ENCODE data around the gene XPOT. TPM values are rescaled to one million over a fixed set of nuclear protein-coding genes. Genes with fewer than 3 reads are reported as not detected.

XPOT gene
- total RNA-seq, 1 experiment from 2014 or later, result 130 TPM

DNA sequence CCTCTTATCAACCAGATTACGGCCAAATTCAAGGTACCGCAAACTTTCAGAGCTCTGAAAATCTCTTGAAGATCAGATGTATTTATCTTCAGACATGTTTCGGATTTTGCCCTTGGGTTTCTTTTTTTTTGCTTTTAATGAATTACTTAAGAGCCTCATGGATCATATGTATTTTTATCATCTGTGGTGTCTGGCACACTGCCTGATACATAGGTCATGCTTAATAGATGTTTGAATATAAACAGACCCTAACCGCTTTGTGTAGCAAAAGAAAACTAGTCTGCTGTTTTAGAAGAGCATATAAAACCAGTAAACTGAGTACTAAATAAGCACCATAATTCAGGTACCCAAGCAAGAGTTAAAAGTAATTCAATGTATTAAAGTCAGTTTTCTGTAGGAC, 27.6 kb downstream of the XPOT start:
- Mint-ChIP-seq H3K27ac (no peak overlapping the region), H3K4me1 (no peaks in the 10 kb centered on the region), H3K9me3 (no peaks in the 10 kb centered on the region), H3K27me3 (ENCODE audit: low read depth) (no peaks in the 10 kb centered on the region), H3K36me3 (ENCODE audit: insufficient read depth in 1 of 3, low read depth in 3 of 3) (peaks cover 68 to 92% (median 92%) of the 10 kb centered on the region in 3 experiments; a peak in 6 of 7 replicates), H3K4me3 (no peak overlapping the region)
- H2BK12ac ChIP-seq (ENCODE audit: insufficient read length, low read depth, low read length), result no peak overlapping the region
- H3K79me2 ChIP-seq (ENCODE audit: insufficient read depth, low read length), result no peaks in the 10 kb centered on the region
- H2BK120ac ChIP-seq (ENCODE audit: low read depth, low read length, poor library complexity, severe bottlenecking), result no peak overlapping the region
- H3K27ac ChIP-seq (ENCODE audit: insufficient read length, low read depth, low read length), result no peak overlapping the region
- no peaks in the 10 kb centered on the region for H3K79me1 ChIP-seq (ENCODE audit: insufficient read depth, low read depth, low read length, poor library complexity, severe bottlenecking)
- H3K23ac ChIP-seq (ENCODE audit: insufficient read length, low read depth, low read length), result no peak overlapping the region
- no peak overlapping the region for H2AK5ac ChIP-seq (ENCODE audit: insufficient read length, low read length)
- H3K9ac ChIP-seq (ENCODE audit: extremely low read depth, insufficient read length, low read length), result no peak overlapping the region
- H2BK15ac ChIP-seq (ENCODE audit: low read depth, low read length), result no peak overlapping the region
- no peak overlapping the region for H4K5ac ChIP-seq (ENCODE audit: insufficient read length, low read depth, low read length)
- H3K4me2 ChIP-seq (ENCODE audit: insufficient read depth, insufficient read length, low read length), result no peak overlapping the region
- DNase-seq, result no peak
- H4K91ac ChIP-seq (ENCODE audit: insufficient read length, low read depth, low read length), result no peak overlapping the region
- no peak overlapping the region for H2AFZ ChIP-seq (ENCODE audit: low read length)
- no peak overlapping the region for H3K56ac ChIP-seq (ENCODE audit: insufficient read length, low read depth, low read length)
- no peak overlapping the region for H3K4ac ChIP-seq (ENCODE audit: low read depth, low read length)
- no peaks in the 10 kb centered on the region for H3K4me1 ChIP-seq (ENCODE audit: insufficient read depth, low read length)
- TF ChIP-seq, protein P1, sequence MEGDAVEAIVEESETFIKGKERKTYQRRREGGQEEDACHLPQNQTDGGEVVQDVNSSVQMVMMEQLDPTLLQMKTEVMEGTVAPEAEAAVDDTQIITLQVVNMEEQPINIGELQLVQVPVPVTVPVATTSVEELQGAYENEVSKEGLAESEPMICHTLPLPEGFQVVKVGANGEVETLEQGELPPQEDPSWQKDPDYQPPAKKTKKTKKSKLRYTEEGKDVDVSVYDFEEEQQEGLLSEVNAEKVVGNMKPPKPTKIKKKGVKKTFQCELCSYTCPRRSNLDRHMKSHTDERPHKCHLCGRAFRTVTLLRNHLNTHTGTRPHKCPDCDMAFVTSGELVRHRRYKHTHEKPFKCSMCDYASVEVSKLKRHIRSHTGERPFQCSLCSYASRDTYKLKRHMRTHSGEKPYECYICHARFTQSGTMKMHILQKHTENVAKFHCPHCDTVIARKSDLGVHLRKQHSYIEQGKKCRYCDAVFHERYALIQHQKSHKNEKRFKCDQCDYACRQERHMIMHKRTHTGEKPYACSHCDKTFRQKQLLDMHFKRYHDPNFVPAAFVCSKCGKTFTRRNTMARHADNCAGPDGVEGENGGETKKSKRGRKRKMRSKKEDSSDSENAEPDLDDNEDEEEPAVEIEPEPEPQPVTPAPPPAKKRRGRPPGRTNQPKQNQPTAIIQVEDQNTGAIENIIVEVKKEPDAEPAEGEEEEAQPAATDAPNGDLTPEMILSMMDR (conservative IDR thresholded peaks at IDR 0.05), result no peak
- peaks cover 2% of the 10 kb centered on the region for H4K20me1 ChIP-seq (ENCODE audit: control insufficient read depth, insufficient read depth, insufficient read length)
- no peaks in the 10 kb centered on the region for H3K23me2 ChIP-seq (ENCODE audit: insufficient read length, low read depth, low read length, poor library complexity, severe bottlenecking)
- no peaks in the 10 kb centered on the region for H3K9me3 ChIP-seq (ENCODE audit: control insufficient read depth, low read depth, low read length)
- no peak overlapping the region for H2BK5ac ChIP-seq (ENCODE audit: insufficient read length, low read length)
- no peak overlapping the region for H3T11ph ChIP-seq (ENCODE audit: low read length)
- WGBS (ENCODE audit: extremely low coverage, insufficient read length, low lambda C conversion rate), result no CpG with 5 or more reads among the region's 4 CpGs
- H3K27me3 ChIP-seq (ENCODE audit: insufficient read depth, low read length), result no peaks in the 10 kb centered on the region
- H3K18ac ChIP-seq (ENCODE audit: insufficient read length, low read depth, low read length), result no peak overlapping the region
- H4K8ac ChIP-seq (replicated peaks; ENCODE audit: insufficient read length, low read depth, low read length), result no peak overlapping the region
- H3K14ac ChIP-seq (ENCODE audit: insufficient read depth, low read length), result no peak overlapping the region
- no peak overlapping the region for H2BK20ac ChIP-seq (ENCODE audit: low read depth, low read length, poor library complexity, severe bottlenecking)
